ENCODE measurements around the gene CPSF3.

GRCh38 chr2:9417725-9418124 lies 5.7 kb upstream of the CPSF3 start:
- TF ChIP-seq CTCF (IDR thresholded peaks at IDR 0.05; ENCODE audit: low read depth, low read length, poor library complexity, severe bottlenecking) (no peak), EZH2phosphoT487 (IDR thresholded peaks at IDR 0.05; ENCODE audit: borderline replicate concordance, low read length) (no peak)
